SK-N-MC (cell line): ENCODE data around the gene DLG2.

Experiments
- DNase-seq: peaks from one replicate; pipeline ENCODE4 v3.0.0-alpha.2; 2011; ENCODE audit warnings: low read depth, low spot score
- H3K27ac ChIP-seq: fragments of 200-600 bp; sonication (generic); 2 replicates; pipeline ENCODE4 v1.5.1; 2016; ENCODE audit warnings: mixed run types
- H3K36me3 ChIP-seq: fragments of 200-600 bp; sonication (generic); 2 replicates; pipeline ENCODE4 v1.6.1; 2017; ENCODE audit warnings: antibody characterized with exemption, low read length, mixed read lengths; ENCODE audit not compliant: insufficient read depth
- H3K4me3 ChIP-seq: fragments of 200-600 bp; sonication (generic); 2 replicates; pipeline ENCODE4 v1.5.1; 2016
- H3K9ac ChIP-seq: fragments of 200-600 bp; sonication (generic); 2 replicates; pipeline ENCODE4 v1.8.0; 2017; ENCODE audit warnings: mixed run types, mixed read lengths; ENCODE audit not compliant: insufficient read length
- H3K9me3 ChIP-seq: fragments of 200-600 bp; sonication (generic); 2 replicates; pipeline ENCODE4 v1.6.1; 2017; ENCODE audit warnings: low read depth, mild to moderate bottlenecking, antibody characterized with exemption, low read length, moderate library complexity, mixed read lengths
- EZH2 ChIP-seq: fragments of 200-600 bp; sonication (generic); IDR thresholded peaks from one replicate; pipeline ENCODE4 v1.6.1; 2017; ENCODE audit warnings: antibody characterized with exemption
- FOXP2 ChIP-seq: optimal IDR thresholded peaks from 2 replicates; pipeline ENCODE3; 2011; ENCODE audit warnings: mild to moderate bottlenecking, moderate library complexity; ENCODE audit not compliant: insufficient read depth; ENCODE audit errors: extremely low read length, control extremely low read depth
- POLR2AphosphoS5 ChIP-seq: IDR thresholded peaks from 2 replicates; pipeline ENCODE4 v1.6.1; 2012; ENCODE audit warnings: mild to moderate bottlenecking, low read depth, low read length, borderline replicate concordance

The DLG2 gene

GRCh38 chr11:84837402-84838069, 789.6 kb downstream of the DLG2 start:
- no peak for TF ChIP-seq POLR2AphosphoS5
- TF ChIP-seq FOXP2: no peak
- Histone ChIP-seq H3K9ac (no peak overlapping the region), H3K9me3 (no peaks in the 10 kb centered on the region), H3K36me3 (no peaks in the 10 kb centered on the region), H3K4me3 (no peak overlapping the region), H3K27ac (no peak overlapping the region)
- no peak for DNase-seq

- TF ChIP-seq EZH2 (no peak), FOXP2 (no peak), POLR2AphosphoS5 (no peak)
- Histone ChIP-seq H3K27ac (peak overlapping the region; percentile 12; the same call in 1 of the 2 replicates), H3K9me3 (no peaks in the 10 kb centered on the region), H3K36me3 (no peaks in the 10 kb centered on the region), H3K4me3 (no peak overlapping the region), H3K9ac (no peak overlapping the region)
- no peak for DNase-seq
These were observed 790.8 kb downstream of the DLG2 start for GRCh38 chr11:84836371-84836770.

- no peak overlapping the region for H3K4me3 ChIP-seq
- H3K9me3 ChIP-seq: no peaks in the 10 kb centered on the region
- no peaks in the 10 kb centered on the region for H3K36me3 ChIP-seq
- H3K9ac ChIP-seq: no peak overlapping the region
- no peak overlapping the region for H3K27ac ChIP-seq
- DNase-seq: no peak
- no peak for TF ChIP-seq EZH2
- TF ChIP-seq POLR2AphosphoS5: no peak
- no peak for TF ChIP-seq FOXP2
These were observed 793.6 kb downstream of the DLG2 start for GRCh38 chr11:84833488-84834088.

- TF ChIP-seq POLR2AphosphoS5 (no peak), EZH2 (no peak), FOXP2 (no peak)
These were observed 796.8 kb downstream of the DLG2 start for GRCh38 chr11:84830372-84830771.

GRCh38 chr11:84829162-84829561, 798.0 kb downstream of the DLG2 start:
- DNase-seq: no peak
- no peak overlapping the region for H3K4me3 ChIP-seq

More at GRCh38 chr11:84830372-84830771, 796.8 kb downstream of the DLG2 start:
- Histone ChIP-seq H3K9ac (no peak overlapping the region), H3K36me3 (no peaks in the 10 kb centered on the region), H3K9me3 (no peaks in the 10 kb centered on the region), H3K4me3 (no peak overlapping the region), H3K27ac (no peak overlapping the region)
- DNase-seq: no peak

GRCh38 chr11:84828616-84829015, 798.5 kb downstream of the DLG2 start:
- TF ChIP-seq EZH2 (no peak), POLR2AphosphoS5 (no peak), FOXP2 (no peak)
- DNase-seq: no peak
- Histone ChIP-seq H3K36me3 (no peaks in the 10 kb centered on the region), H3K9me3 (no peaks in the 10 kb centered on the region), H3K27ac (no peak overlapping the region), H3K9ac (no peak overlapping the region), H3K4me3 (no peak overlapping the region)

More at GRCh38 chr11:84829162-84829561, 798.0 kb downstream of the DLG2 start:
- no peaks in the 10 kb centered on the region for H3K36me3 ChIP-seq
- no peak overlapping the region for H3K9ac ChIP-seq
- H3K27ac ChIP-seq: no peak overlapping the region
- TF ChIP-seq FOXP2: no peak
- no peak for TF ChIP-seq EZH2
- H3K9me3 ChIP-seq: no peaks in the 10 kb centered on the region

- Histone ChIP-seq H3K9ac (no peak overlapping the region), H3K4me3 (no peak overlapping the region), H3K36me3 (no peaks in the 10 kb centered on the region), H3K27ac (no peak overlapping the region), H3K9me3 (no peaks in the 10 kb centered on the region)
- TF ChIP-seq EZH2: no peak
- TF ChIP-seq POLR2AphosphoS5: no peak
- TF ChIP-seq FOXP2: no peak
- no peak for DNase-seq
These were observed 802.0 kb downstream of the DLG2 start for GRCh38 chr11:84825106-84825660.

GRCh38 chr11:84824624-84825023, 802.5 kb downstream of the DLG2 start:
- TF ChIP-seq POLR2AphosphoS5 (no peak), FOXP2 (no peak), EZH2 (no peak)
- Histone ChIP-seq H3K9ac (no peak overlapping the region), H3K36me3 (no peaks in the 10 kb centered on the region), H3K4me3 (no peak overlapping the region), H3K9me3 (no peaks in the 10 kb centered on the region), H3K27ac (no peak overlapping the region)
- no peak for DNase-seq

- DNase-seq: no peak
- no peaks in the 10 kb centered on the region for H3K9me3 ChIP-seq
- TF ChIP-seq EZH2: no peak
- no peak for TF ChIP-seq POLR2AphosphoS5
- TF ChIP-seq FOXP2: no peak
- H3K4me3 ChIP-seq: no peak overlapping the region
- H3K9ac ChIP-seq: no peak overlapping the region
- H3K27ac ChIP-seq: no peak overlapping the region
- no peaks in the 10 kb centered on the region for H3K36me3 ChIP-seq
These were observed 807.6 kb downstream of the DLG2 start for GRCh38 chr11:84819537-84819936.
